ENCODE data around the gene CENPE.

Gene CENPE

DNA sequence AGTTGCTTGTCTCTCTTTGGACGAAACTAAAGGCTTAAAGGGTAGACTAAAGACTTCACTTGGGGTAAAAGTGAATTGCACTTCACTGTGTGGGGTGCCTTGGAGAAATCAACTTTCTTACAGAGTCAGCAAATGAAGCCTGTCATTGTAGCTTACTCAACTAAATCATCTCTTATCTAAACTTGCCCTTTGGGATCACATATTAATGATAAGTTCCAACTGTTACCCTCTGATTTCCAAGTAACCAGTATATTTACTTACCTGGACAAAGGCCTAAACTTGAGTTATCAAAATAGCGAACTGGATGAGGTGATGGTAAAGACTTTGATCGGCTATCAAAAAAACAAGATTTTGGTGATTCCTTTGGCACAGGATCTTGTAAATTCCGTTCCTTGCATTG lies 89.6 kb downstream of the CENPE start:
- no peak overlapping the region for H3K27ac ChIP-seq
- no peak for DNase-seq (ENCODE audit: low spot score)
- CTCF ChIA-PET, result interaction anchor here (0.6 kb wide), 1 partner anchor 169 kb away, joined by 3 read pairs; no protein-coding TSS in a partner anchor
- TF ChIP-seq, protein P1, sequence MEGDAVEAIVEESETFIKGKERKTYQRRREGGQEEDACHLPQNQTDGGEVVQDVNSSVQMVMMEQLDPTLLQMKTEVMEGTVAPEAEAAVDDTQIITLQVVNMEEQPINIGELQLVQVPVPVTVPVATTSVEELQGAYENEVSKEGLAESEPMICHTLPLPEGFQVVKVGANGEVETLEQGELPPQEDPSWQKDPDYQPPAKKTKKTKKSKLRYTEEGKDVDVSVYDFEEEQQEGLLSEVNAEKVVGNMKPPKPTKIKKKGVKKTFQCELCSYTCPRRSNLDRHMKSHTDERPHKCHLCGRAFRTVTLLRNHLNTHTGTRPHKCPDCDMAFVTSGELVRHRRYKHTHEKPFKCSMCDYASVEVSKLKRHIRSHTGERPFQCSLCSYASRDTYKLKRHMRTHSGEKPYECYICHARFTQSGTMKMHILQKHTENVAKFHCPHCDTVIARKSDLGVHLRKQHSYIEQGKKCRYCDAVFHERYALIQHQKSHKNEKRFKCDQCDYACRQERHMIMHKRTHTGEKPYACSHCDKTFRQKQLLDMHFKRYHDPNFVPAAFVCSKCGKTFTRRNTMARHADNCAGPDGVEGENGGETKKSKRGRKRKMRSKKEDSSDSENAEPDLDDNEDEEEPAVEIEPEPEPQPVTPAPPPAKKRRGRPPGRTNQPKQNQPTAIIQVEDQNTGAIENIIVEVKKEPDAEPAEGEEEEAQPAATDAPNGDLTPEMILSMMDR (conservative IDR thresholded peaks at IDR 0.05; ENCODE audit: low read depth), result no peak
- POLR2A ChIA-PET (ENCODE audit: low non-redundant PET), result no interaction called here

DNA sequence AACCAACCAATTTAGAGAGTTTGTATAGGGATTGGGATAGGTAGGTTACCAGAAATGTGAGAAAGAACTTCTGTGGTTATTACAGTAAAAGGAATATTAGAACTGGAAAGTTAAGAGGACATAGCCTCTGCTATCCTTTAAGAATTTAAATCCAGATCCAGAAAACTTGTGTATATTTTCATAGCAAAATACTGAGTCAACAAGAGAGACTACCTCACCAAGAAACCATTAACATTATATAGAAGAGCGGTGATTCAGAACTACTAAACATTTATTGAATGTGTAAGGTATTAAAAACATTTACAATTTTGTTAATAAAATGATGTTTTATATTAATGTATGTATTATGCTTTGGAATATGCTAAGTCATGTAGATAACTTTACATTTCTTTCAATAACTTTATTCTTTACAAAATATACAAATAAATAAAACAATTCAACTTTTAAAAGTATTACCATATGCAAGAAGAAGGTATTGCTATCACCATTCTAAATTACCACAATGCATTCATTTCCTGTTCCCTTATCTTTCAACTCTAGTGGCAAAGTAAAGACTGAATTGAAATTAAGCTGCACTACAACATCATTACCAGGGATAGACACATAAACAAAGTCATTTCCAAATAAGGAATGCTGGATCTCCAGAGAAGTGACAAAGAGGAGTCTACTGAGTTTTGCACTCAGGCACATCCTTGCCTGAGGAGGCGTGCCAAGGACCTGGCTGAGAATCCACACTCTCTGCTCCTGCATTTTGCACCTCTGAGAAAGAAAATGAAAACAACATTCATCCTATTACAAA lies 92.4 kb downstream of the CENPE start:
- no peak for DNase-seq (ENCODE audit: low spot score)
- no peak overlapping the region for H3K27ac ChIP-seq
- CTCF ChIA-PET, result no interaction called here
- POLR2A ChIA-PET (ENCODE audit: low non-redundant PET), result no interaction called here
- TF ChIP-seq, protein P1 (conservative IDR thresholded peaks at IDR 0.05; ENCODE audit: low read depth), result no peak

DNA sequence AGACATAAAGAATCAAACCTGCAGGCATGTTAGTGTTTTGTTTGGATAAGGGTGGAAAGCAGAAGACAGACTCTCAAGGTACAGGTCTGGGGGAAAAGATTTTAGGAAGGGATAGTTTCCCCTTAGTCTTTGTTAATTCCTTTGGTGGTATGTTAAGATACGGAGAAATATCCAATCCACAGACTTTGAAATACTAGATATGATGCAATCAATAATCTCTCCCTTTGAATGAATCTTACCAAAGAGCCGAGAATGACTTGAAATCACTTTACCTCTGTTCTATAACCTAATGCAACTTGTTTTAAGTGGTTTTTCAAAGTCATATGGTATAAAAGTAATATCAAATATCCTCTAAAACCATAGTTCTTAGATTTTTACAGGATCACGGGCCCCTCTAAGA lies 93.3 kb downstream of the CENPE start:
- H3K27ac ChIP-seq, result no peak overlapping the region
- TF ChIP-seq, protein P1 (conservative IDR thresholded peaks at IDR 0.05; ENCODE audit: low read depth), result no peak
- DNase-seq (ENCODE audit: low spot score), result no peak
- POLR2A ChIA-PET (ENCODE audit: low non-redundant PET), result no interaction called here
- CTCF ChIA-PET, result no interaction called here

DNA sequence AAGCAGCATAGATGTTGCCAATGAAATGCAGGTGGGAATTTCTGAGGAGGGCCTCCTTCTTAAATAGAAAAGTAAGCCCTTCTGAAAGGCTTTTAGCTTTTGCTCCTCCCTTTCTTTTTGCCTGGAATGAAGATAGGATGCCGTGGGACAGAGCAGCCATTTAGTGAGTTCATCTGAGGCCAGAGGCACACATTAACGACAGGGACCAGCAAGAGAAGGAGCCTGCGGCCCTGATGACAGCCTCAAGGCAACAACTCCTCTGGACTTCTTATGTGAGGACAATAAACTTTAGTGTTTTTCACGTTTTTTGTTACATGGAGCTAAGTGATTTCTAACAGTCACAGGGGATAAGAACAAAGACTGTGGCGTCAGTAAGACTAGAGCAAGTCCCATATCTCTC lies 97.5 kb downstream of the CENPE start:
- CTCF ChIA-PET, result interaction anchor here (0.6 kb wide), 1 partner anchor 10 kb away, joined by 5 read pairs; no protein-coding TSS in a partner anchor
- POLR2A ChIA-PET (ENCODE audit: low non-redundant PET), result no interaction called here
- TF ChIP-seq, protein P1 (conservative IDR thresholded peaks at IDR 0.05; ENCODE audit: low read depth), result no peak
- H3K27ac ChIP-seq, result no peak overlapping the region
- DNase-seq (ENCODE audit: low spot score), result no peak

DNA sequence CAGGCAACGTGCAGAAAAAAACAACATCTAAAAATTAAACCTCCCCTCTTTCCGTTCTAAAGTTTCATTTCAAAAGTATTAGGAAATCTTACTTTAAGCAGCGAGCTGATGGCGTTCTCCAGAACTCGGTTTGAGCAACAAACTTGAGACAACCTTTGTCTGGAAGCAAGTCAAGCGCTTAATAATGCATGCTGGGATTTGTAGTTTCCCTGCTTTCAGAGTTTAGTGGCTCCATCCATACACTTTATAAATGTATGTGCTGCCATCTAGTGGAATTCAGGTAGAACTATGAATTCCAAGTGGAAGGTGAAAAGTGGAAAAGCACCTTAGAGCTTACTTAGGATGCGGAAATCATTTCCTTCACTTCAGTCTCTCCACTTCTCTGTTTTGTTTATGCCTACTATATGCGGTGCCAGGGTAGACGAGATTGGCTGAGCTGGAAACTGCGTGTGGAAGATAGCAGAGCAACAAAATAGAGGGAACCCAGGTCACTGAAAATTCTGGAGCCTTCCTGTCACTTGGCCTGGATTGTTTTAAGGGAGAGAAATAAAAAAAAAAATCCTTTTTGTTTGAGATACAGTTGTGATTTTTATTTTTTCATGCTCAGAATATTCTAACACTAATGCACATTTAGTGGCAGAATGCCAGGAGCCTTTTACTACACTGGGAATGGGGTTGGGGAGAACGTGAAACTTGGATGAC lies 98.3 kb downstream of the CENPE start, which contains the start of gene BDH2:
TSS of gene BDH2 (minus strand) at position 144 of the 702 bp plus-strand sequence. CDS start 3,580 bp downstream, outside the sequence.
- no peak within 1 kb of the TSS for H3K27ac ChIP-seq
- DNase-seq (ENCODE audit: low spot score), result peak; percentile 88
- POLR2A ChIA-PET (ENCODE audit: low non-redundant PET), result no interaction called here
- CTCF ChIA-PET, result interaction anchor here (0.6 to 0.8 kb wide), 10 partner anchors 9 to 1616 kb away, joined by 3 to 5 read pairs (median 3); no protein-coding TSS in a partner anchor
- TF ChIP-seq, protein P1 (conservative IDR thresholded peaks at IDR 0.05; ENCODE audit: low read depth), result peak; percentile 68

DNA sequence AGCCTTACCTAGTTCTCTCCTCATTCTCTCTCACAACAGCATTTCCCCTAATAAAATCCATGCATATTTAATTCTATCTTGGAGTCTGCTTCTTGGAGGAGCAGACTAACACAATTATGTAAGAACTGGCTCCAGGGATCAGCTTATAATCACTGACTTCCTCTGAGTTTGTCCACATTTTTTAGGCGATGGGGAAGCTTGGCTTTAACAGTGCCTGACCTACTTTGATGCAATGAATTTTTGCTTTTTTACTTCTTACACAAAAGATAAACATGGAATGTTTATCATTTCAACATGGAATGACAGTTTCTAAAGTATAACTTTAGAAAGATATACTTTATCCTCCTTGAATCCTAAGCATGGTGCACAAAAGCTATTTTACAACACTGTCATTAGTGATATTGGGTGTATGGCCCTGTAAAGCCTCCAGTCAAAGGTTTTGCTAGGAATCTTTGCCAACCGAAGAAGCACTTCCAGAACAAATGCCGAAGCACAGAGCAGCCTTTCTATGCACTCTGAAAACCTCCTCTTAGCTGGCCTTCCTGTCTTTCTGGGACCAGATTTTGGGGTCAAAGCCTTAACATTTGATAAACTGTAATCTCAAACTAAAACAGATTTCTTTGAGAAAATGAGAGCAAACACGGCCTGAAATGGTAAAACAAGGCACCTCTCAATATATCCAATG lies 99.2 kb downstream of the CENPE start:
- TF ChIP-seq, protein P1 (conservative IDR thresholded peaks at IDR 0.05; ENCODE audit: low read depth), result no peak
- CTCF ChIA-PET, result interaction anchor here (0.5 to 0.6 kb wide), 3 partner anchors 28 to 1617 kb away, joined by 3 to 4 read pairs (median 4); no protein-coding TSS in a partner anchor
- DNase-seq (ENCODE audit: low spot score), result no peak
- no peak overlapping the region for H3K27ac ChIP-seq
- POLR2A ChIA-PET (ENCODE audit: low non-redundant PET), result no interaction called here
